ENCODE measurements around the gene NF1.
"Not testable (repeated sequence)": the region's sequence is repeated elsewhere in the genome, so short reads cannot be mapped to it uniquely, and the experiment has no call there.

The NF1 gene

DNA sequence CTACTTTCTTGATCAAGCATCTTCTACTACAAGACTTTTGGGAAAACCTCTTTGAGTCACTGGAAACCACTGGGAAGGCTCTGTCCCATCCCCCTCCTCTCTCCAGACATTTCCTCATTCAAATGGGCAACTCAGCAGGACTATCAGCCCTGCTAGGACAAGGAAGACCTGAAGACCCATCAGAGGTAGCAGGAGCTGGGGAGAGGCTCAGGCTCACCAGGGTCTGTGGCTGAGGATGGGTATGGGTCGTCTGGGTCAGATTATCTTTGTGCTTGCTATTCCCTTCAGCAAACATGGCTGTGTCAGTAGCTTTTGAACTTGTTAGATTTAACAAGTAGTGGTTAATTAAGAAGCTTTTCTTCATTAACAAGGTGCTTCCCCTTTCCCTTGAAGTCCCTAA is 15.0 kb upstream of the NF1 start:
- DNase-seq: no peak

DNA sequence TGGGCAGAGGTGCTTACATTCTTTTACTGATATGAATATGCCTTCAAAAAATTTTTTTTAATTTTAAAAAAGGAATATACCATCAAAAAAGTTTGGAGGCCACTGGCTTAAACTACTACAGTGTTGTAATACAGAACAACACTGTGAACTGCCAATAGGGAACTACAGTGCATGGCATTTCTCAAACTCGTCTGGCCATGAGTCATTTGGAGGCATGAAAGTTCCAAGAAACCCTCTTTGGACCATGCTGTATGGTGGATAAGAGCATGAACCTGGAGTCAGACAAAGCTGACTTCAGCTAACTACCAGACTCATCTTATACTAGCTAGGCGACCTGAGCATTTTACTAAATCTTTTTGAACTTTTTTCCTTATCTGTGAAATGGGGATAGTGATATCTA is 9.2 kb upstream of the NF1 start:
- DNase-seq: no peak

DNA sequence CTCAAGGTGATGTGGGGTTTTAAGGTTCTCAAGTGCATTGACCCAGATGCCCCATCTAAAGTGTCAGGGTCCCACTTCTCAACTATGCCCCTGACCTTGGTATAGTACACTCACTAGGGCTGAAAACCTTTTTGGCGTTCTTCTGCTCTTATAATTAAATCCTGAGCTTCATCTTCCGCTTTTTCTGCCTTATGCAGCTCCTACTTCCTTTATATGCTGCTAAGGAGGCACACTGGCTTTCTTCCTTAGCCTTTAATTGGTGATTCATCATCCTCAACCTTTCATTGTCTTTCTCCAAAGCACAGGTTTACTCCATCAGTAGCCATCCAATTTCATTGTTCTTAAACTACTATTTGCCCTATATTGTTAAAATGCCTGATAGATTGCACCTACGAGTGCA is 5.3 kb upstream of the NF1 start:
- no peak for DNase-seq

DNA sequence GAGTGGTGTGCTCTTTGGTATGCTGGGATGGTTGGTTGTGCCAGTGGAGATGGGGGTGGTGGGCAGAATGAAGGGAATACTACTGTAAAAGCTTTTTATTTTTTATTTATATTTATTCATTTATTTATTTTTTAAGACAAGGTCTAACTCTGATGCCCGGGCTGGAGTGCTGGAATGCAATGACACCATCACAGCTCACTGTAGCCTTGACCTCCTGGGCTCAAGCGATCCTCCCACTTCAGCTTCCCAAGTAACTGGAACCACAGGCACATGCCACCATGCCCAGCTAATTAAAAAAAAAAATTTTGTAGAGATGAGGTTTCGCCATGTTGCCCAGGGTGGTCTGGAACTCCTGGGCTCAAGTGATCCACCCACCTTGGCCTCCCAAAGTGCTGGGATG is 4.1 kb upstream of the NF1 start:
- not testable (repeated sequence) for DNase-seq

DNA sequence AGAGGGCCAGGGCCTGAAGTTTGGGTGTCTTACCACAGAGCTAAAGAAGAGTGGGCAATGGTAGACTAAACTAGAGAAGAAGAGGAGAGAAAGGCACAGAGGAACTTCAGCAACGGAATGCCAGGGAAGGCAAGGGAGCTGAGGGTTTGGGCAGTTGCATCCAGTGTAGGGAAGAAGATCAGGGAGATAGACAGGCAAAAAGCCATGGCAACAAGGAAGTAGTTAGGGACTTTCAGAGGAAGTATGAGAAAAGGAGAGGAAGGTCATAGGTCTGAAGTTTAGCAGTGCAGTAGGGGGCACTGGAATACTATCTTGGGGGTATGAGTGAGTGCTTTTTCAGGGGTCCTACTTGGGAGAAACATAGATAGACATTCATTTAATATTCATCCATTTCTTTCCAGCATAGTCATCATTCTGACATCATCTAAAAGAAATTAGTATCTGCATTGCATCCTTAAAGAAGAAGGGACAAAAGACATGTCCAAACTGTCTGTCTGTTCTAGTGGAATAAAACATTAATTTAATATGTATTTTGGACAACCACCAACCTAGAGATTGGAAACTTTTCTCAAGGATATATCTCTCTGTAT is 2.2 kb upstream of the NF1 start:
- DNase-seq: no peak

DNA sequence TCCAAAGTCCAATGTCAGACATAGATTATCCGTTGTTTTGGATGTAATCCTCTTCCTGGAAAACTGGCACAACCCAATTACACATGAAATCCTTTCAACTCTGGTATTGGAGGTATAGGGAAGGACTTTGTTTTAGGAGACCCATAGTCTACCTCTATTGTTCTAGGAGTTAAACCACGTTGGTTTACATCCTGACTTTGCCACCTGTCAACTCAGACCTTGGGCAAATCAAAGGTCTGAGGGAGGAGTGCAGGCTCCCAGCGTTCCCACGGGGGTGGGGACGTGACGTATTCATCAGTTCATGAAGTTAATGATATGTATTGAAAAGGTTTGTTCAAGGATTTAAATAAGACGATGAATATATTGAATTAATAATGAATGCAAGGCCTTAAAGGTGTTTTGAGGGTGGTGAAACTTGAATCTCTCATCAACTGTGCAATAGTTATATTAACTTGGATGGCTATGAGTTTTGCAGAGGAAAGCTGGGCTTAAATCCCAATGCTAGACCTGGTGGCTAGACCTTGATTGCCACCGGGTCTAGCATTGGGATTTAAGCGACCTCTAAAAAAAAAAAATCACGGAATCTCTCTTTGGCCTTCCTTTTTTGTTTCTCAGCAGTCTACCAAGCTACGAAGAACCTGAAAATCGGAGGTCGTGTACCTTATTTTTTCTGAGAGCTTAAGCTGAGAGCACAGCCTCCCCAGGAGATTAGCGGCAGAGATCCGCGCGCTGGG is 744 bp upstream of the NF1 start:
- no peak for DNase-seq

DNA sequence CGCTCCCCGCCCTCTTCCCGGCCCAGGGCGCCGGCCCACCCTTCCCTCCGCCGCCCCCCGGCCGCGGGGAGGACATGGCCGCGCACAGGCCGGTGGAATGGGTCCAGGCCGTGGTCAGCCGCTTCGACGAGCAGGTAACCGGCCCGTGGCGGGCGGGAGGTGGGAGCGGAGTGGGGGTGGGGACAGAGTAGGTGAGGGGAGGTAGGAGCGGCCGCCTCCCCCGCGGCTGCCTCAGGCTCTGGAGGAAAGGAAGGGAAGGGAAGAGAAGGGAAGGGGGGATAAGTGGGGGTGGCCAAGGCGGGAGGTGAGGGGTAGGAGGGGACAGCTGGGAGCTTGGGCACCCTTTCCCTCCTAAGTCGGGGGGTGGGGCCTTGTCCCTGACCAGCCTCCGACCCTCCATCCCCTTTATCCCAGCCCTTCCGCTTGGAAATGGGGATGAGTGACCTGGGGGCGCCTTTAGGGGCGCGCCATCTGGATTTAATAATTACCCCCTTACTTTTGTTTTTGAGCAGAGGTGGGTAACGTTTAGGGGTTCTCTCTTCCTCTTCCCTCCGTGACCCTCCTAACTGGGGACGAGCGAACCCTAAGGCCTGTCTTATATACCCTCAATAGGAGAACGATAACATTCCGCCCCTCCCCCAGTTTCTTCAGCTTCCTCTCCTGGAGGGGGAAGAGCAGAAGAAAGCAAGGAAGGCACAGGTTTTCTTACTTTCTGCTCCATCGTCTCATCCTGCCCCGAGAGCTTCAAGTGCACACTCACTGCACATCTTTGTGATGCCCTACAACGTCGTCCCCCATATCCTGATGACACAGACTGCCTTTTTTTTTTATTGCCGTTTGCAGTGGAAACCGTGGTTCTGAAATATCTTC is 694 bp downstream of the NF1 start:
- peak; percentile 8 for DNase-seq

DNA sequence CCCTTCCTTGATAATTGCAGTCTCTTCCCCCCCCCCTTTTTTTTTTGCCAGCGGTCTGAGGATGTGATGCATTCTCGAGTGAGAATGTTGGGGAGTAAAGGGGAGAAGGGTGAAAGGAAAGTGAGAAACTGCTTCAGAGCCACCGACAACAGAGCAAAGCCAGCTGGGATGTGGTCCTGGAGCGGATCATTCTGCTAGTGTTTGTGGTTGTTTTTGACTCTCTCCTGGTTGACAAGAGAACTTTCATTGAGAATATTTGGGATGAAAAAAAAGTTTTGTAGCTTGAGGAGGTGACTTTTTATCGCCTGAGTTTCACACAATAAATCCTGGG is 1.3 kb downstream of the NF1 start:
- no peak for DNase-seq

DNA sequence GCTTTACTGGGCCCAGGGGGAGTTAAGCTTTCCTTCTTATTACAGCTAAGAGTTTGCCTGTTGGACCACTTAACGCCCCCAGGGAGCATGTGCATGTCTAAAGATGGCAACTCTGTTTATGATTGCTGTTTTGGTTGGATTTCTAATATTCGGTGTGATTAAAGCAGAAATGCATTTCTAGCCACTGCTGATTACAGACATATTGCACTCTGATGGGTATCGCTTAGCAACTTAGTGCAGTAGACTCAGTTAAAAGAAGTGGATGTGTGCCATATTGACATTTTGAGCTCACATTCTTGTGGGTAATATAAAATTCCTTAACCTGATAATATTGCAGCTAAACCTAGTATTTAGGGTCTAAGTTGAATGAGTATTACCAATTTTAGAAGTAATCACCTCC is 4.2 kb downstream of the NF1 start:
- DNase-seq: no peak

DNA sequence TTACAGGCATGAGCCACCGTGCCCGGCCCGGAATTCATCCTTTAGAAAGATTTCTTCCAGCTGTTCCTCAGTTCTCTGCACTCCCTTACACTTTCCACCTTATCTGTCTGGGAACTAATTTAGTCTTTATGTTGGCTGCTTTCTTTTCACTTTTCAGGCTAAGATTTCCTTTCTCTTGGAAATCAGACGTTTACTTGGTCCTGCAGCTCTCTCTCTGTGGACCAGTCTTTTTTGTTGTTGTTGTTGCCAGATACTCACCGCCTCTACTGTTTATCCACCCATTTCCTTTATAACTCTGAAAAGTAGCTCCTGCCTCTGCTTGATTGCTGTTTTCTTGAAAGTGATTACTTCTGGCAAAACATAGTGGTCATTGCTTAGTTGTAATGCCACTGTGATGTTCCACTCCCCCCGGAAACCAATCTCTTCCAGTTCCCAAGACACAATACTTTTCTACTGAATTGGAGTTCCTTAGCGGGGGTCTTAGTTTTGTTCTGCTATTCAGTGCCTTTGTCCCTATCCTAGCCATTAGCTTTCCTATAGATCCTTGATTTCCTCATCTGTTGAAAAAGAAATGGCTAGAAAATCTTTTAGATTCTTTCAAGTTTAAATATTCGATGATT is 6.2 kb downstream of the NF1 start:
- no peak for DNase-seq

DNA sequence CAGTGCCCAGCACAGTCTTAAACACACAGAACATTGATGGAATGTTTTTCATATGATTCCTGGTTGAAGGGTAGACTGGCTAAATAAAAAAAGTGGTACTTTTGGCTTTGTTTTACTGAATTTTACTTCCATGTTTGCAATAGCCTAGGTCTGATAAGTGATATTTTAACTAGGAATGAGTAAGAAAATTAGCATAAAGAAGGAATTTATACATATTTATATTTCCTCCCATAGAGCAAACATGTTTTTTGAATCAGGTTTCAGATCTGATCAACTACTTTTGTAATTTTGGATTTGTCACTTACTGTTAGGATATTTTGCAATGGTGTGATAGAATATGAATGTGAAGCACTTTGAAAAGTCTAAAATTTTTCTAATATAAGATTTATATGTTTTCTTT is 7.2 kb downstream of the NF1 start:
- no peak for DNase-seq

DNA sequence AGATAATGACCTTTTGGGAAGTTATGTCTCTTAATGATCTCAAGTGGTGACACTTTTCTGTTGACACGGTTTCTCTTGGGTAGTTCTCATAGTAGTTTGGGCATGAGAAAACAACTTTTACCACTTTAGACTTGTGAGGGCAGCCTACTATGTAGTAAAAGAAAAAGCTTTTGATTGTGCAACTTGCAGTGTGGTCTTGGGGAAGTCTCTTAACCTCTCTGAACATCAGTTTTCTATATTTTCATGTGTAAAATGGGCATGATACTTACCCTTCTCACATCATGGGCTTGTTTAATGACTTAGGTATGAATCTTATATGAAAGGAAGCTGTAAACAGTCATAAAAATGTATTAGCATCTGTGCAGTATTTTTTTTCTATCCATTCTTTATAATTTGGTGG is 11.2 kb downstream of the NF1 start:
- no peak for DNase-seq

DNA sequence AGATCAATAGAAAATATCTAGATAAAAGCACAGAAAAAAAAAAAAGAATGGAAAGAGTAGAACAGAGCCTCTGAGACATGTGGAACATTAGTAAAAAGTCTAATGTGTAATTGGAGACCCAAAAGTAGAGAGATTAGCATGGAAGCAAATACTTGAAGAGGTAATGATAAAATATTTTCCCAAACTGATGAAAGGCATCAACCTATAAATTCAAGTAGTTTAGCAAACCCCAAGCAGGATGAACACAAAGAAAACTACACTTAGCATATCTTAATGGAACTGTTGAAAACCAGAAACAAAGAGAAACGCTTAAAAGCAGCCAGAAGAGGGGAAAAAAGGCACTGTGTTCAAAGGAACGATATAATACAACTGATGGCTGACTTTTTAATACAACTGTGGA is 16.4 kb downstream of the NF1 start:
- no peak for DNase-seq

DNA sequence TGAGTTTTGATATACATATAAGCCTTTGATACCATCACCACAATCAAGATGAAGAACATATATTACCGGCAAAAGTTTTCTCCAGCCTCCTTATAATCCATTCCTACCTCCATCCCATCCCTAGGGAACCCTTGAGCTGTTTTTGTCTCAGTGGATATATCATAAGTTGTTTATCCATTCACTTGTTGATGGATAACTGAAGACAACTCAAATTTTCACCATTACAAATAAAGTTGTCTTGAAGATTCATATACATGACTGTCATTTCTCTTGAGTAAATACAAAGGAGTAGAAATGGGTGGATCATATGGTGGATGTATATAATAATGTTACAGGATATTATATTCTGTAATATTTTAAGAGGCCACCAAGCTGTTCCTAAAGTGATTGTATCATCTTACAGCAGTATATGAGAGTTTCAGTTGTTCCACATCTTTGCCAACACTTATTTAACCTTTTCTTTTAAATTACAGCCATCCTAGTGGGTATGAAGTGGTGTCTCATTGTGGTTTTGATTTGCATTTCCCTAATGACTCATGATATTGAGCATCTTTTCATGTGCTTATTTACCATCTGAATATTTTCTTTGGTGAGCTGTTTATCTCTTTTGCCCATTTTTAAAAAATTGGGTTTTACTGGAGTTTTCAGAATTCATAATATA is 17.4 kb downstream of the NF1 start:
- no peak for DNase-seq

DNA sequence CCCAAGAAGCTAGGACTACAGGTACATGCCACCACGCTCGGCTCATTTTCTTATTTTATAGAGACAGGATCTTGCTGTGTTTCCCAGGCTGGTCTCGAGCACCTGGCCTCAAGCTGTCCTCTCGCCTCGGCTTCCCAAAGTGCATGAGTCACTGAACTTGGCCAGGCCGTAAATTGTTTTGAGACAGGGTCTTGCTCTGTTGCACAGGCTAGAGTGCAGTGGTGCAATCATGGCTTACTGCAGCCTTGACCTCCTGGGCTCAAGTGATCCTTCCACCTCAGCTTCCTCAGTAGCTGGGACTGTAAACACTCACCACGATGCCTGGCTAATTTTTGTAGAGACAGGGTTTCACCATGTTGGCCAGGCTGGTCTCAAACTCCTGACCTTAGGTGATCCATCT is 18.6 kb downstream of the NF1 start:
- DNase-seq: not testable (repeated sequence)

DNA sequence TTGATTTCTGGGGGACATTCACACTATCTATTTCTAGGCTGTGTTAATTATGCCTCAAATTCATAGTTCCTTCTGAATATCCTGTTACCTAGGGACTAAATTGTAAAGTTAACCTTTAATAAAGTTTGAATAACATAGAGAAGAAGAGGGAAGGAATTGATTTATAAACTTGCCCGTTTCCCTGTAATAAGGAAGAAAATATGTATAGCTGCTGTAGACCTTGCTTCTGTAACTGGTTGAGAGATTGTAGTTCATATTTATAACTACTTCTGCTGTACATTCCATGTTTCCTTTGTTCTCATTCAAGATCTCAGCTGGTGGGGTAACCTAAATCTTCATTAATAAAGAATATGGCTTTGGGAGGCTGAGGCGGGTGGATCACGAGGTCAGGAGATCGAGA is 19.2 kb downstream of the NF1 start:
- DNase-seq: no peak

DNA sequence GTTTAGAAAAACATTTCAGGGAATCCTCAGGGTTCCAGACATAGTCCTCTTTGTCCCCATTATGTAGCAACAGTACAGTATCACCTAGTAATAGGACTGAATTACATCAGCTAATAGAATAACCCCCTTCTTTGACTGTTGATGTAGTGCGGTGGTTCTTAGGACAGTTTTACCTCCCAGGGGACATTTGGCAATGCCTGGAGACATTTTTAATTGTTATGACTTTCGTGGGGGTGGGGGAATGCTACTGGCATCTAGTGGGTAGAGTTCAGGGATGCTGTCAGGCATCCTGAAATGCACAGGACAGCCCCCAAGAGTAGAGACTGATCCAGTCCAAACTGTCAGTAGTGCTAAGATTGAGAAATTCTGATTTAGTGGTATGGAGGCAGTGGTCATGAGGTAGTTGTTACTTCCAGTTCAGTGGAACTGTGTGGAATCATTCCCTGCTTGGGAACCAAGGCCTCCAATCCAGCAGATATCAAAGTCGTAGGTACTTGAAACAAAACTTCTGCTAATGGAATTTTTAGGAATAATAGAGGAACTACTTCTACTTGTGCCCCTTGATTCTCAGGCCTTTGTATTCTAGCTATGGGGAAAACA is 20.3 kb downstream of the NF1 start:
- DNase-seq: no peak

DNA sequence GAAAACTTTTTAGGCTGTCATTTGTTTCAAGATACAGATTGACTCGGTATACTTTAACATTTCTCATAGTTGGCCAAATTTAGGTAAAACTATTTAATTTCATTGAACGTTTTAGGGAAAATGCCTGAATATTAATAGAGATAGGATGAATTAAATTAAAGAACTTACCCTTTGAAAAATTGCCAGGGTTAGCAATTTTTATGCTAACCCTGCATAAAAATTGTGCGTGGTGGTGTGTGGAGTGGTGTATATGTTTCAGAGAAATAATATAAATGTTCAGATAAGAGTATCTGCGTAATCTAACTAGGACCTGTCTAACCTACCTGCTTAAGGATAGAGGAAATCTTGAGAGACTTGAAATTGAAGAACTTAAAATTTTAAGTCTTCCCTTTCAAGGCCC is 21.4 kb downstream of the NF1 start:
- no peak for DNase-seq

DNA sequence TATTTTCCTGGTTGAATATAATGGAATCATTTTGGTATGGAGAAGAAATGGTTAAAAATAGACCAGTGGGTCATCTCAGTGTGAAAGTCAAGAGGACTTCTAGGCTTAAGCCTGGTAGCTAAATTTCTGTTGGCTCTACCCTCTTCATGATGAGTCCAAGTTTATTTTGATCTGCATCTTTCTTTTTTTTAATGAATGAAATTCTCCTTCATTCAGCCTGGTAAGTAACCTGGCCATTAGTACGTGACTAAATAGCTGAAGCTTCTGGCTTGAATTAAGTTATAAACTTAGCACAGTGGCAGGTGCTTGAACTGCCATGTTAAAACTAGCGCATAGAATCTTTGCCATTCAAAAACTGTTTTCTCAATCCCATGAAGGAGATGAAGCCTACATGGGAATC is 28.0 kb downstream of the NF1 start:
- DNase-seq: no peak

DNA sequence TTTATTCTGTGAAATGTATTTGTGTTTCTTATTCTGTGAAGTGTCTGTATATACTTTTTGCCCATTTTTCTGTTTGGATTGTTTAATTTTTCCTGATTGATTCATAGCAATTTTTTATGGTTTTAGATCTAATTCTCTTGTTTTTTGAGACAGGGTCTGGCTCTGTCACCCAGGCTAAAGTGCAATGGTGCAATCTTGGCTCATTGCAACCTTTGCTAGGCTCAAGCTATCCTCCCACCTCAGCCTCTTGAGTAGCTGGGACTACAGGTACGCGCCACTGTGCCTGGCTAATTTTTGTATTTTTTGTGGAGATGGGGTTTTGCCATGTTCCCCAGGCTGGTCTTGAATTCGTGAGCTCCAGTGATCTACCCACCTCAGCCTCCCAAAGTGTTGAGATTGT is 31.5 kb downstream of the NF1 start:
- DNase-seq: no peak

DNA sequence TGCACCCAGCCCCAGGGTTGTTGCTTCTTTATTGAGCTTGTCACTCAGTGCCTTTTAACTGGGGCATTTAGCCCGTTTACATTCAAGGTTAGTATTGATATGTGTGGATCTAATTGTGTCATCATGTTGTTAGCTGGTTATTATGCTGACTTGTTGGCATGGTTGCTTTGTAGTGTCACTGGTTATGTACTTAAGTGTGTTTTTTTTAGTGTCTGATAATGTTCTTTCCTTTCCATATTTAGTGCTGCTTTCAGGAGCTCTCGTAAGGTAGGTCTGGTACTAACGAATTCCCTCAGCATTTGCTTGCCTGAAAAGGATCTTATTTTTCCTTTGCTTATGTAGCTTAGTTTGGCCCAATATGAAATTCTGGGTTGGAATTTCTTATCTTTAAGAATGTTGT is 33.5 kb downstream of the NF1 start:
- DNase-seq: no peak

DNA sequence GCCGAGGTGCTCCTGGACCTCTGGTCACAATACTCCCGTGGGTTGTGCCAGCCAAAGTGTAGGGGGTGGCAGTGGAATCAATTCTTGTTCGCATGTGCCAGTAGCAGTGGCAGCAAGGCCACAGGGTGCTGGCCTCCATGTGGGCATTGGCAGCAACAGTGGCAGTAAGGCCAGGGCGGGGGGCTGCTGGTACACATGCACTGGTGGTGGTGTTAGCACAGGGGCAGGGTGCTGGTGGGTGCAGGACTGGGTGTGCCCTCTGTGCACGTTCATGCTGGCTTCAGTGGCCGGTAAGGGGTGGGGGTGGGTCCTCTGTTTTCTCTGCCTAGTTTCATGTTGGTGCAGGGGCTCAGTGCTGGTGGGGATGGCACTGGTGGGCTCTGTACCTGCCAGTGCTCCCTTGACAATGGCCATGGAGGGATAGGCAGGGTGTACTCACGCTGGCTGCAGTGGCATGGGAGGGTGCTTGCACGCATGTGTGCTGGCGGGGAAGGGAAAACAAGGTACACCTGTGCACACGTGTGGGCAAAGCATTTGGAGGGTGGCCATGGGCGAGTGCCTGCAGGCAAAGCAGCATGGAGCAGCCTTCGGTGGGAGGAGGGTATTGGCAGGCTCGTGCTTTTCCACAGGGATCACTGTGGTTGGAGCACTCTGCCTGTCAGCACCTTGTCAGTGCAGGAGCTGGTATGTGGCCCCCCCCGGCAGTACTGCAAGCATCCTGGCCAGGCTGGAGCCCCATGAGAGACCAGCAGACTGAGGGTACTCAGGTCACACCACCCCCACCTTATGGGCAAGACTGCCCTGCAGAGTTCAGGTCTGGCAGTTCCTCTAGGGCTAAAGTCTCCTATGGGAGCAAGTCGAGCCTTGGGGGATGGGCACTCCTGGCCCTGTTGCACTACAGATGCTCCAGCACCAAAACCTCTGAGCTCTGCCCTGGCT is 35.8 kb downstream of the NF1 start:
- no peak for DNase-seq
